GM18505 (cell line): ENCODE measurements around the gene PWWP2A.

Source experiments
- ATAC-seq: cut with Tn5 transposase; IDR thresholded peaks from one replicate; pipeline ENCODE4 v1.9.1; 2021; ENCODE audit not compliant: unreplicated experiment
- POLR2A ChIP-seq: IDR thresholded peaks from 4 replicates; pipeline ENCODE4 v1.6.1; 2011; ENCODE audit warnings: borderline replicate concordance; ENCODE audit not compliant: insufficient read depth, insufficient read length; ENCODE audit errors: extremely low read depth

The PWWP2A gene

GRCh38 chr5:160116991-160117390 lies 2.3 kb downstream of the PWWP2A start:
- TF ChIP-seq POLR2A, result no peak
- no peak for ATAC-seq

GRCh38 chr5:160108124-160108523 lies 11.1 kb downstream of the PWWP2A start:
- TF ChIP-seq POLR2A, result no peak
- no peak for ATAC-seq

- TF ChIP-seq POLR2A, result no peak
- ATAC-seq, result peak; percentile 78
These were observed 13.4 kb downstream of the PWWP2A start for GRCh38 chr5:160105686-160106360.

- TF ChIP-seq POLR2A, result no peak
- ATAC-seq, result no peak
These were observed 21.3 kb downstream of the PWWP2A start for GRCh38 chr5:160097991-160098390.

GRCh38 chr5:160096178-160096577 lies 23.1 kb downstream of the PWWP2A start:
- no peak for ATAC-seq

GRCh38 chr5:160092960-160093707 lies 26.1 kb downstream of the PWWP2A start:
- no peak for ATAC-seq
- no peak for TF ChIP-seq POLR2A

More at GRCh38 chr5:160096178-160096577, 23.1 kb downstream of the PWWP2A start:
- TF ChIP-seq POLR2A, result no peak

GRCh38 chr5:160092514-160092913 lies 26.7 kb downstream of the PWWP2A start:
- no peak for TF ChIP-seq POLR2A
- no peak for ATAC-seq

- ATAC-seq, result no peak
- no peak for TF ChIP-seq POLR2A
These were observed 29.2 kb downstream of the PWWP2A start for GRCh38 chr5:160090059-160090458.

GRCh38 chr5:160089531-160089930 lies 29.7 kb downstream of the PWWP2A start:
- TF ChIP-seq POLR2A, result no peak
- ATAC-seq, result no peak

- no peak for ATAC-seq
- TF ChIP-seq POLR2A, result no peak
These were observed 30.4 kb downstream of the PWWP2A start for GRCh38 chr5:160088805-160089204.

GRCh38 chr5:160087199-160087598 lies 32.1 kb downstream of the PWWP2A start:
- TF ChIP-seq POLR2A, result no peak

GRCh38 chr5:160084144-160084543 lies 35.1 kb downstream of the PWWP2A start:
- no peak for ATAC-seq
- no peak for TF ChIP-seq POLR2A

More at GRCh38 chr5:160087199-160087598, 32.1 kb downstream of the PWWP2A start:
- ATAC-seq, result no peak

- no peak for TF ChIP-seq POLR2A
- no peak for ATAC-seq
These were observed 35.7 kb downstream of the PWWP2A start for GRCh38 chr5:160083501-160083900.
